Fibroblast of gingiva (primary cell): Measurements from ENCODE around the gene WDR93.

ENCODE experiments used
- DNase-seq: peaks from one replicate; pipeline ENCODE4 v3.0.0-alpha.2; 2011; ENCODE audit warnings: low read depth

The WDR93 gene

GRCh38 chr15:89749526-89749925 is 58.9 kb downstream of the WDR93 start:
- no peak for DNase-seq

- no peak for DNase-seq
Observed at GRCh38 chr15:89749951-89750559, 59.4 kb downstream of the WDR93 start.

GRCh38 chr15:89750560-89751542 is 60.2 kb downstream of the WDR93 start, which contains the start of gene MESP1:
TSS of gene MESP1 (minus strand) at chr15:89751249. CDS start at chr15:89751231, 18 bp downstream.
- DNase-seq, result peak; percentile 85

GRCh38 chr15:89751748-89752147 is 61.1 kb downstream of the WDR93 start:
- no peak for DNase-seq

GRCh38 chr15:89753855-89754254 is 63.2 kb downstream of the WDR93 start:
- no peak for DNase-seq

GRCh38 chr15:89754361-89755154 is 63.9 kb downstream of the WDR93 start:
- DNase-seq, result no peak

GRCh38 chr15:89755701-89756100 is 65.1 kb downstream of the WDR93 start:
- no peak for DNase-seq

- no peak for DNase-seq
Observed at GRCh38 chr15:89756897-89757296, 66.3 kb downstream of the WDR93 start.

GRCh38 chr15:89758283-89758682 is 67.7 kb downstream of the WDR93 start:
- no peak for DNase-seq

GRCh38 chr15:89758981-89759380 is 68.4 kb downstream of the WDR93 start:
- no peak for DNase-seq

- DNase-seq, result no peak
Observed at GRCh38 chr15:89759835-89760234, 69.2 kb downstream of the WDR93 start.

GRCh38 chr15:89760303-89761008 is 69.8 kb downstream of the WDR93 start:
- DNase-seq, result peak; percentile 58

GRCh38 chr15:89761009-89761831 is 70.6 kb downstream of the WDR93 start:
- DNase-seq, result no peak

GRCh38 chr15:89761929-89762328 is 71.3 kb downstream of the WDR93 start:
- no peak for DNase-seq

GRCh38 chr15:89765694-89766093 is 75.1 kb downstream of the WDR93 start:
- DNase-seq, result no peak

GRCh38 chr15:89766357-89767311 is 76.0 kb downstream of the WDR93 start:
- DNase-seq, result no peak

- no peak for DNase-seq
Observed at GRCh38 chr15:89767411-89767915, 76.9 kb downstream of the WDR93 start.

- peak; percentile 84 for DNase-seq
Observed at GRCh38 chr15:89768071-89768500, 77.5 kb downstream of the WDR93 start.

- no peak for DNase-seq
Observed at GRCh38 chr15:89769366-89769765, 78.8 kb downstream of the WDR93 start.
